Measurements from ENCODE around the gene IMMP2L.
A peak's percentile ranks its signal among the peaks of the same experiment; 100 is the strongest.

The IMMP2L gene

DNA sequence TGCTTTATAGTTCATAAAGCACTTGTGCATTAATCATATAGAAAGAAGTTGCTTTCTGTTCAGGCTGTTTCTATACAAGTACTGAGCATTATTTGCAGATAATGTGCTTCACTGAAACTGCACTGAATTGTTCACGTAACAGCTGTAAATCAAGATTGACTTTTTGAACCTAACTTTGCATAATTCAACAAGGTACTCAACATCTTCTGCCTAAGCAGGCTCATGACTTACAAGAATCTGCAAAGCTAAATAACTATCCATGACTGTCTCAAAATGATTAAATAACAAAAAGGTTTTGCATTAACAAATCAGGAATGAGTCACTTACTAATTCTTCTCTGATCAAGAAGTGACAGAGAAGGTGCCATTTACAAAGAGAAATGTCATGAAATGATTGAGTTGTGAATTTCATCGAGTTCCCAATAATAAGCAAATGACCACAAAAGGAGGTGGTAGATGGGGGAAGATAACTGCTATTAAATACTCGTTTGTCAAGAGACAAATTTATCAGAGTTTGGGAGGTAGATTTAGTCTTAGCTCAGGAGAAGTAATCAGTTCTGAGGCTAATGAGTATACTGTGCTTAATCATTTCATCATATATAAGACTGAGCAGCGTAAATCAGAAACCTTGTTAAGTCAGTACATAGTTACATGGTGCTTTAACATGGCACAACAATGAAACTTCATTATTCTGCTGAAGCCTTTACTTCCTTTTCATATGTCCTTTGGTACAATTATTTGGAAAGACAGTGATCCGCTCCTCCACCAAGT lies 632.6 kb downstream of the IMMP2L start:
- no peak for DNase-seq (ENCODE audit: low read depth)

DNA sequence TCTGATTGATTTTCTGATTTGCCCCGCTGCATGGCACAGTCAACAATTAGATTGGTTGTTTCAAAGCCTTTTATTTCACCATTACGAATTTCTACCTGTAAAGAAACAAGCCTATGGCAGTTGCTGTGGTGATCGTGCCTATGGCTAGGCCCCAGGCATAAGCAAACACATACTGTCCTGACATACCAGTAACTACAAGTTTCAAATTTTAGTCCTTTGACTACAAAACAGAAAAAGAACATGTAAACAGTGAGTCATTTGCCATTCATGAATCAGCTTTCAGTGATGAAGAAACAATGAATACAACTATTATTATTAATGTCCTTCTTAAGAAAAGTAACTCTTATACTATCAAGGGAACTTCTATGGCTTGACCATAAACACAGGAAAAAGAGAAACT lies 639.4 kb downstream of the IMMP2L start:
- peak; percentile 80 for DNase-seq (ENCODE audit: low read depth)

DNA sequence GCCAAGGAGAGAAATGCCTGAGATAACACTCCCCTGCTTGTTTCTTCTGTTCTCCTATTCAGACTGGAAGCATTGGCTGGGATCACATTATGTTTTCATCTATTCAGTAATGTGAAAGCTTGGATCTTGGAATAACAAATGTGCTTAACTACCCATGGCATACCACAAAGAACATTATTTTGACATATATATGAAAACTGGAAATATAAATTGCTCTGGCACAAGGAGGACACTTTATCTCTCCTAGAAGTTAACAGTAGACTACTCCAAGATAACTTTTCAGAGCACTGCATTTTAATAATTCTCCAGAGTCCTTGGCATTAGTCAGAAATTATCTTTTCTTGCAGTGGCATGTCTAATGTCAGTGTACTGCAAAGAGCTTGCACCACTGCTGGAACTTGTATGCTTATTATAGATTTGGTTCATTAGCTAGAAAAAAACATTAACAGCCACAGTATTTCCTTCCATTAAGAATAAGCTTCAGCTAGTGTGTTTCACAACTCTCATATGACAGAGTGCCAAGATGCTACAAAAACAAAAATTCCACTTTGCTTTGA lies 640.6 kb downstream of the IMMP2L start:
- DNase-seq (ENCODE audit: low read depth): peak; percentile 64

DNA sequence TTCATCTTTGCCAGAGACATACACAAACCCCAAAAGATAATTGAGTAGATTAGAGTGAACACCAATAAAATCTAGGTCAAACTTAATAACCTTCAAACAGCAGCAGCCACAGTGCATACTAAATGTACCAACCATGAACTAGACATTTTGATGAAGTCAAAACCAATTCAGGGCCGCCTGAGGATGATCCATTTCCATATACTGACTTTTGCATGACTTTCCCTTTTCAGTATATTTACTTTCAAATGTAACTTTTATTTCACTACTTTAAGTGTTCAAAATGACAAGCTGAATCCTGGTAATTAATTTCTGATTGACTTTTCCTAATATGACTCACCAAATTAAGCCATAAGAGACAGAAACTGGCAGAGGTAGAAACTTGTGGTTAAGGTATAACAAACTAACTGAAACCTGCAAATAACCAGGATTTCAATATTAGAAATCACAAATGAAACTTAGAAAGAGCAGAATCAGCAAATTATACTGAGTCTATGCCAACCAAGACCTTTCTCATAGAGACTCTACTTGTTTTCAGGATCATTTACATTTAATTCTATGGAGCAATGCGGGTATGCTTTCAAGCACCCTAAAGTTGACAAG lies 643.2 kb downstream of the IMMP2L start:
- no peak for DNase-seq (ENCODE audit: low read depth)

DNA sequence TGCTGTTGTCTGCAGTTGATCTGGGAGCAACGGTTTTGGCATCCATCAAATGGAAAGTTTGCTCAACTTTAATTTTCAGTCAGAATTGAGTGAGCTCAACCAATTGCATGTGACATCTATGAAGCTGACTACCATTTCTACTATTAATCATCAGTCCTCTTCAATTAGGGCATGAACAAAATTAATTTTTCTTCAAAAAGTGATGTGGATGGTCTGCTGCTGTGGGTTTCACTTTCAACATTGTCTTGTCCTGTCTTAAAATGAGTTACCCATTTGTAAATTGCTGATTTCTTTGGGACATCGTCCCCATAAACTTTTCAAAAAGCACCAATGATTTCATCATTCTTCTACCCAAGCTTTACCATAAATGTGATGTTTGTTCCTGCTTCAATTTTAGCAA lies 648.0 kb downstream of the IMMP2L start:
- DNase-seq (ENCODE audit: low read depth): no peak

DNA sequence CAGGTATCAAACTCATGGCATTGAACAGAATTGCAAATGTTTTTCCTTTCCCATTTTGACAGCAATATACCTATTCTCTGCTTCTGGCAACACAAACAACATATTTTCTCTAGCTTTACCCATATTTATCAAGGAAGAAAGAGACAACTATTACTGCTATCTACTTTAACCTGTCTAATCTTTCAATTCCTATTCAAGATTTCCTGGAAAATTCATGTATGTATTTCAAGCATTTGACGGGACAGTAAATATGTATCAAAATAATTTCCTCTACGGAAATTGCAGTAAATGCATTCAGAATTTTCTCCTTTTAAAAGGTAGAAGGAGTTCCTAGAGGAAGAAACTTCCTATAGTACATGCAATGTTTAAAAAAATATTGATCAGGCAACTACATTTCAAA lies 650.7 kb downstream of the IMMP2L start:
- DNase-seq (ENCODE audit: low read depth): no peak

DNA sequence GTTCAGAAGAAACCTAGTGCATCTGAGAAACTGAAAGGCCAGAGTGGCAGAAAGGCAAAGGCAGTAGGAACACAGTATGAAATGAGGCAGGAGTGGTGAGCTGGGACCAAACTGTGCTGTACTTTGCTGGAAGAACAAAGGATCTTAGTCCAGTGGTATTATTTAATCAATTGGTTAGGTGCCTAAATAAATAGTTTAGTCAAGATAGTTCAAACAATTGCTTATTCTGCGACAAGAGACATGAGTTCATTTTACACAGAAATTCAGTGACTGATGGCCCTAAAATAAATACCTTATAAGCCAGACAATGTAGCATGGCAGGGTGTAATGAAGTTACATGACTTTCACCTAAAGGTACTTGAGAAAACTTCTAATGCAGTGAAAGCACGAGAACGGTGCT lies 653.2 kb downstream of the IMMP2L start:
- DNase-seq (ENCODE audit: low read depth): no peak

DNA sequence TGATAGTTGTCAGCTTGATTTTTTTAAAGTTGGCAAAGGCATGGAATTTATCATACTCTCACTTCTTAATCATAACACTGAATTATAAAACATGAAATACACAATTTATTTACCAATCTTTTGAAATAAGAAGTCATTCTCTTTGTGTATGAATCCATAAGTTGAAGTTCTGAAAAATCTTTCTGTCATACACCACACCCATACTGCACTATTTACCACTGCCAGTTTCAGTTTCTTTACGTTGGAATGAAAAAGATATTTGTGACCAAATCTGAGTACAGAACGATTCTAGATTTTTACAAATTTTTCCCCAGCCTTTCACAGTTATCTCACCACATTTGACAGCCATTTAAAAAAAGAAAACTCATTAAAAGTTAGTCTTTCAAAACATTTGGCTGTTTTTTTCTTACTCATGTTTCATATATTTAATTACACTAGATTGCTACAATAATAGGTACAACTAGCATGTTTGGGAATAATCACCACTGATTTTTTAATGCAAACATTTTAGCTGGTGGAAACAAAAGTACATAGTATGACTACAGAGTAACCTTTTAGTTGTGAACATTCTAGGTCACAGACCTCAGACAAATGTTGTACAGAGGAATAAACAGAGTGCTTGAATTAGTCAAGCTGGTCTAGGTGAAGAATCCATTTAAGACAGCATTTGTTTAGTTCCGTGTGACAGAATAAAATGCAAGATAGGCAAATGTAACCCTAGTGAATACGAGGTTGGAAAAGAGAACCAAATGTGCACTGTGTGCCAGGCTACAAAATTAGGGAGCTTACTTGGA lies 656.3 kb downstream of the IMMP2L start:
- no peak for DNase-seq (ENCODE audit: low read depth)

DNA sequence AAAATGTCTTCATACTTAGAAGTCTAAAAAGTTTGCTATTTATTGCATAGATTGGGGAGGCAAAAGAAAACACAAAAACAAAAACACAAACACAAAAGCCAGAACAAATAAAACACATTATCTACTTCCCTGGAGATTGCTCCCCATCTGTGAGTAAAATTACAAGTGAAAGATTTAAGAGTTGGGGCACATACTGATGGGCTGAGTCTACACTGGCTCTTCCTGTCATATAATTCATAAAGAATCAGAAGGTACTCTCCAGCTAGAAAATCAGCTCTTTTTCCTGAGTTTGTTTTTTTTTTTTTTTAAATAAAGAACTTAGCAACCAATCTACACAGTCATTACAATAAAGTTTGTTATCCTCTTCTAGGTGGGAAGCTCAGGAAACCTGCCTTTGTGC lies 663.8 kb downstream of the IMMP2L start:
- peak; percentile 60 for DNase-seq (ENCODE audit: low read depth)

DNA sequence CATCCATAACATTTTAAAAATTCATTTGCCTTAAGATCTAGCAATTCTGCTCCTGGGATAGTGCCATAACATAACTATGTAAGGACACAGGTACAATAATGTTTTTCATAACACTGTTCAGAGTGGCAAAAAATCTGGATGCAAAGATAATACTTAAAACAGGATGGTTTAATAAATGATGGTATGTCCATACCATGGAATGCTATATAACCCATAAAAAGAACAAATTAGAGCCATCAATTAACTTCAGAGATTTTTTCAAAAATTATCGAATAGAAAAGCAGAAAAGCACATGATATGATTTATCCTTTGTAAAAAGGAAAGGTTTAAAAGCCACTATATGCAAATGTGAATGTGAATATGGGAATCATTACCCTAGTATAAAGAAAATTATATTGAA lies 664.8 kb downstream of the IMMP2L start:
- DNase-seq (ENCODE audit: low read depth): no peak

DNA sequence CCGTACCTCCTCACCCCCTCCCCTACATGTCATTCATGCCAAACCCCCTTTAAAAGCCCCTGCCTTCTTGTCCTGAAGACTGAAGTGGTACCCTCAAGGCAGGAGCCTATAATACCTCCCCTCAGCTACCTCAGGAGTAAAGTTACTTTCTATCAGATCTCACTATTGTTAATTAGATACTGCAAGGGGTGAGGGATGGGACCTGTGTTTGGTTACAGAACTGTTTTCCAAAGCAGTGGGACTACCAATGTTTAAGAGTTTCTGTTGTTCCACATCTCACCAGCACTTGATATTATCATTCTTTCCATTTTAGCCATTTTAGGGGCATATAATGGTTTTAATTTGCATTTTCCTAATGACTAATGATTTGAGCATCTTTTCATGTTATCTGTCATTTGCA lies 668.2 kb downstream of the IMMP2L start:
- no peak for DNase-seq (ENCODE audit: low read depth)

DNA sequence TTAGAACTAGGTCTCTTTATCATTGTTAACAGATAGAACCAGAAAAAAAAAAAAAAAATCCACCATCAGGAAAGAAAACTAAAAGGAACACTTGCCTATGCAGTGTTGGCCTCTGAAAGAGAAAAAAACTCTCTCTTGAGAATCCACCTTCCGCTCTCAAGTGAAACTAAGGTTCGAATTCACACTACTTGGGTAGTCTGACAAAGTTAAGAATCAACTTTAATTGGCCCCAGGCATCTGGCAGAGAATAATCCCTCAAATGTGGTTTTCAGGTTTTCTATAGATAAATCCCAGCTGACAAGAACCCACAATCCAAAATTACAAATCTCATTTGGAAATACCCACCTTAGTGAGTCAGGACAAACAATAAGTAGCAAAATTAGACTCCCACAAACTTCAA lies 671.1 kb downstream of the IMMP2L start:
- DNase-seq (ENCODE audit: low read depth): no peak

DNA sequence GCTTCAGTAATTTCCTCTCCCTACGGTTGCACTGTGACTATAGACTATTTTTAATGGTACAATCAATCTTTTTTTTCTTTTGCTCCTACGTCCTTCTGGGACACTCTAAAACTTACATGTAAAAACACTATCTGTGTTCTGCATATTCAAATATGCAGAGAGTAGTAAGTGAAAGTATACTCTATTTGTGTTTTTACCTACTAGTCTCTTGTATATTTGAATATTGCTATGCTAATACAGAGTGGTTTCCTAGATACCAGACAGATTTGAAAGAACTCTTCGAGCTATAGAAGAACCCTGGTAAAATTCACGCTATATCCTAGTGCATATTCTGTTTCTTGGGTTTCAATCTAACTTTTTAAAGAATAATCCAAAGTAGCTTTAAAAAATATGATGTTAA lies 672.2 kb downstream of the IMMP2L start:
- no peak for DNase-seq (ENCODE audit: low read depth)

DNA sequence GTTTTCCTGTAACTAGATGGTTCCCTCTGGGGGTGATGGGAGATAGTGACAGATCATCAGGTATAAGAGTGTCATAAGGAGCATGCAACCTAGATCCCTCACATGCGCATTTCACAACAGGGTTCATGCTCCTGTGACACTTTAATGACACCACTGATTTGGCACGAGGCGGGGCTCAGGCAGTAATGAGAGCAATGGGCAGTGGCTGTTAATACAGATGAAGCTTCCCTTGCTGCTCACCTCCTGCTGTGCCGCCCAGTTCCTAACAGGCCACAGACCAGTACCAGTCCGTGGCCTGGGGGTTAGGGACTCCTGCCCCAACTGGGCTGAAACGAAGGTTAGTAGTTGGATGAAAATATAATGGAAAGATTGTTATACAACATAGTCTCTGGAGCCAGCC lies 673.0 kb downstream of the IMMP2L start:
- DNase-seq (ENCODE audit: low read depth): no peak

DNA sequence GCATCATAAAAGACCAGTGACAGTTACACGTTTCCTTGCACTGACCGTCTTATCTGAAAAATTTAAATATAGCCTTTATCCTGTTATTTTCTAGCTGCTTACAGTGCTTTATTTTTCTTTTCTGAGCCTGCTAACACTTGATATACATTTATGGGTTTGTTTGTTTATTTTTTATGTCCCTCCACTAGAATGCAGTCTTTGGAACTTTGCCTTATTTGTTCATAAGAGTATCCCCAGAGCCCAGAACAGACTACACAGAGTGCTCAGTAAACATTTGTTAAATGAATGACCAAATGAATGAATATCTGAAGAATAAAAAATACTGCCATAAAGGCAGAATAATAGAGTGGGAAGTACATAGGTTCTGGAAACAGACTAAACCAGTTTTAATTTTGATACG lies 673.7 kb downstream of the IMMP2L start:
- no peak for DNase-seq (ENCODE audit: low read depth)

DNA sequence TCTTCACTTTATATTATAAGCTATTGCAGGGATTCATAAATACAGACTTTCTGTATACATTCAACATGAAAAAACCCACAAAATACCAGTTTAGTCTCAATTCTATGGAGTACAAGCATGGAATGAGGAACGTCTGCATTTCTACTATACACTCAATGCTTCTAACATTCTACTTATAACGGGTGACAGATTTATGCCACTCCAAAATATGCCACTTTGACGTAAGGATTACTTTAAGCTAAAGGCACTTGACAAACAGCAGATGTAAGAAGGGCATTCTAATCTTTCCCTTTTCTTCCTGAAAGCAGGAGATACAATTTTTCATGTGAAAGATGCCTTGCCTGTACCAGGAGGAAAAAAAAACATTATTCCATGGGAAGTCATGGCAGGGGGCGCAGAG lies 676.8 kb downstream of the IMMP2L start:
- DNase-seq (ENCODE audit: low read depth): no peak

DNA sequence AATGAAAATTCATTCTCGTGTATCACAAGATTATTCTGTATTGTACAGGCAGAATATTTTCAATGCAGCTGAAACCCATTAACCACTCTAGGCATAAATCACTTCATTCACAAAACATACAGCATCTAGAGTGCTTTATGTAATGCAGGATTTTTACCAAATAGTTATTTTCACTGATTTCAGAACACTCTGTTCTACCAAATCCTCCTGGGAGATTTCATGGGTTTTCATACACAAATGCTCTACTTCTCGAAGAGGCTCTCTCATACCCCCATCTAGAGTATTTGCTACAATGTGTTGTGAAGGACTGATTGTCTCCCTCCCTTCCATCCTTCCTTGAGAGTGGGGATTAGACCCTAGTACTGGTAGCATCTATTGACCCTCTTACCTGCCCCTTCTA lies 680.6 kb downstream of the IMMP2L start:
- no peak for DNase-seq (ENCODE audit: low read depth)

DNA sequence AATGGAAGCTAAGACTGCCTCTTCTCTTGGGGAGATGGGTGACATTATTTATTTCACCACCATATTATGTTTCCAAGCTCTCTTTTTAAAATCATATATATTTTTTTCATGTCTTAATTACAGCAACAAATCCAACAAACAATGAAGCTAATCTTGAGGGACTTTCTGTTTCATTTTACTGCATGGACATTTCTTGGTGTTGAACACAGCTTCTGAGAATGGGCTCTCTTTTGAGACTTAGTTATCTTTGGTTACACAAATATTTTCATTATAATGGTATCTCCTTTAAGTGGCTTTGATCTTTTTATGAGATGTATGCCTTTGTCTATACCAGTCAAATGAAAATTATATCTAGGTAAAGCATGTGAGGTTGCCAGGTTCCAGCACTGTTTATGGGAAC lies 681.3 kb downstream of the IMMP2L start:
- no peak for DNase-seq (ENCODE audit: low read depth)

DNA sequence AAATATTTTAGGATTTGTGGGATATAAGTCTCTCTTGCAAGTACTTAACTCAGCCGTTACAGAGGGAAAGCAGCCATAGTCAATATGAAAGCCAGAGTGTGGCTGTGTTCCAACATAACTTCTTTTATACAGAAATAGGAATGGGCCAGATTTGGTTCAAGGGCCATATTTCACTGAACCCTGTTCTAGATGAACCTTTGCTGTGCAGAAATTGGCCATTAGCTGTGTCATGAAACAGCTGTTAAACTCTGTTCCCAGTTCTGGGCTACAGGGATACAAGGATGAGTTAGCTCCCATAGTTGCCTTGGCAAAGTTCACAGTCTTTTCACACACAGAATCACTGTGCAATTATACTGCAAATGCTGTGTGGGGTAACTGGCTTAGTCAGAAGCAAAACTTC lies 685.3 kb downstream of the IMMP2L start:
- DNase-seq (ENCODE audit: low read depth): peak; percentile 19

DNA sequence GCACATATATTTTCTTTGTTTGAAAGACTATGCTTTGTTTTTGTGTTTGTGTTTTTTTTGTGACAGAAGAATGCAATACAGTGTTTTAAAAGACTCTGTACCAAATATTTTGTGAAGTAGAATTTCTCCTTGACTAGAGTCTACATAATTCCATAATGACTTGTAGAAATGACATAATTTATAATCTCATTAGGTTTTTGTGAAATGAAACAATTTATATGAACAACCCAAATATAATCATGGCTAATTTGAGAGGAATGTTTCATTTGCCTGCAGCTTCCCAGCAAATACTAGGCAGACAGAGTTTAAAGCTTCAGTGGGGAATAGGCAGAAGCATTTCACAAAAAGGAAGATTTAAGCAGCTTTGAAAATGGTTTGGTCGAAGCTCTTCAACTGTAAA lies 686.9 kb downstream of the IMMP2L start:
- DNase-seq (ENCODE audit: low read depth): peak; percentile 32

DNA sequence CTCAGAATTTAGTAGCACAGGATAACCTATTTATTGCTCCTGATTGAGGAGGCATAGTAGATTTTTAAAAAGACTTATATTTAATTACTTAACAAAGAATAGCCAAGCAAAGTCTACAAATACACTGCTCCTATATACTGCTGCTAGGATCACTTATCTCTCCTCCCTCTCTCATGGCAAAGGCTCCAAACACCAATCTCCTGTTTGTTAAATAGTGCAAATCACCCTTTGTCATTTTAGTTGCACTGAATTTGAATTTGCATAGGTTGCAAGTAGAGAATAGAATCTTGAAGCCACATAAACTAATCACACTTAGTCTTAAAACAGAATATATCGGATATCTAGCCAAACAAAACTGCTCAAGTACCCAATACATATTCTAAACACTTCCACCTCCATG lies 690.4 kb downstream of the IMMP2L start:
- no peak for DNase-seq (ENCODE audit: low read depth)

DNA sequence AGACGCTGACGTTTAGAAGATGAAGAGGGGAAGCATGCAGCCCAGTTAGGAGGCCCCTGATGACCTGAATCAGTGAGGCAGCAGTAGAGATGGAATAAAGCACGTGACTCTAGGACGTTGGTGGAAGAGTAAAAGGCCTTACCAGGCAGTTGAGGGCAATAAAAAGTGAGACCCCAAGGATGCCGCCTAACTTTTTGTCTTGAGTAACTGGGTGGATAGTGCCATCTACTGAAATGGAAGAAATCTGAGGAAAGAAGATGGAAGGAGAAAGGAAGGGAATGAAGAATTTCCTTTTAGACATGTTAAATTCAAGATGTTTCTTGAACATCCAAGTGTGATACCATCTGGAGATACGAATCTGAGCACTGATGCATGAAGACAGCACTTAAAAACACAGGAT lies 691.4 kb downstream of the IMMP2L start:
- no peak for DNase-seq (ENCODE audit: low read depth)

DNA sequence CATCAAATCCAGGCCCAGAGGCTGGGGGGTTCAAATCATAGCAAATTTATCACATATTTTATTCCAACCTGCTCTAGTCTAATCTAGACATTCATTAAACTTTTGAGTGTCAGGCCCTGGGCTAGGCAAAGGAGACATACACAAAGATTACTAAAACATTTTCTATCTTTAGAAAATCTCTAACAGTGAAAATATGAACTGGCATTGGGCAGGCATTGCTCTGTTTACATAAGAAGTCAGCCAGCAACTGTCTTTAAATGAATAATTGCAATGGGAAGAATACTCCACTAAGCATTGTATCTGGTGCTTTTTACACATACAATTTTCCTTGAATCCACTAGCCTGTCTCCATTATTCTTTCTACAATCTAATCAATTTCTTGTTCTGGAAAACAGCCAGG lies 693.8 kb downstream of the IMMP2L start:
- peak; percentile 59 for DNase-seq (ENCODE audit: low read depth)

All from EH (cell line).